PFSK-1 (cell line): ENCODE measurements around the gene KDM4C.

ENCODE experiments used
- POLR2AphosphoS5 ChIP-seq: IDR thresholded peaks from 2 replicates; pipeline ENCODE4 v1.6.1; 2012; ENCODE audit warnings: low read depth, mild to moderate bottlenecking, control low read depth, low read length, moderate library complexity
- REST ChIP-seq, 2 experiments: IDR thresholded peaks; 2 replicates each; pipeline versions ENCODE4 v1.6.1 to v1.8.0; 2011 to 2012; ENCODE audit warnings: low read depth in 2 of 2, low read length in 2 of 2, control low read depth in 1 of 2, inconsistent platforms in 1 of 2, mild to moderate bottlenecking in 1 of 2, moderate library complexity in 1 of 2; ENCODE audit not compliant: insufficient read depth in 1 of 2
- SIN3A ChIP-seq: IDR thresholded peaks from 2 replicates; pipeline ENCODE4 v1.6.1; 2012; ENCODE audit warnings: mild to moderate bottlenecking, low read length, moderate library complexity, borderline replicate concordance; ENCODE audit not compliant: insufficient read depth
- TAF1 ChIP-seq: IDR thresholded peaks from 2 replicates; pipeline ENCODE4 v1.6.1; 2012; ENCODE audit warnings: low read length, control low read depth, borderline replicate concordance; ENCODE audit not compliant: insufficient read depth

DNA sequence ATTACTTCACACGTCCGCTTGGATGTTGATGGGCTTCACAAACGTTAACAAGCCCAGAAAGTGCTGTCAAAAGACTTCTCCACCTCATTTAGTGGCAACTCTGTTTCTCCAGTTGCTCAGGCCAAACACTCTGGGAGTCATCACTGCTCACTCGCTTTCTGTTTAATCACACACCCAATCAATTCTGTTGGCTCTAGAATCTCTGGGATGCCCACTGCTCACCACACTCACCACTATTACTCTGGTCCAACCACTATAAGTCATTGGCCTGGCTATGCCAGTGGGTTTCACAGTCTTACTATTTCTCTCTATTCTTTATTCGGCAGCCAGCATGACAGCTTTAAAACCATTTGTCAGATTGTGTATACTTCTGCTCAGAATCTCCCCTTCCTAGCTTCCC lies 163.5 kb downstream of the KDM4C start:
- TF ChIP-seq POLR2AphosphoS5 (no peak), TAF1 (no peak), SIN3A (no peak), REST (IDR thresholded peaks at IDR 0.05; ENCODE audit: insufficient read depth in 1 of 2, low read depth in 2 of 2, low read length in 2 of 2) (no peak)
